Effector memory CD4-positive, alpha-beta T cell (primary cell): ENCODE data around the gene MEGF11.

ENCODE experiments used
- DNase-seq, 3 donors: peaks; one replicate each; pipeline ENCODE4 v3.0.0-alpha.2; 2020
- H3K27ac ChIP-seq: 2 replicates; pipeline ENCODE4 v1.7.0; 2013; ENCODE audit warnings: mild to moderate bottlenecking, low read length, moderate library complexity; ENCODE audit not compliant: insufficient read depth, poor library complexity, severe bottlenecking
- H3K27me3 ChIP-seq: replicated peaks from 2 replicates; pipeline ENCODE4 v1.7.0; 2013; ENCODE audit warnings: mild to moderate bottlenecking, low read length; ENCODE audit not compliant: insufficient read depth, control insufficient read depth, poor library complexity, severe bottlenecking
- H3K36me3 ChIP-seq: 2 replicates; pipeline ENCODE4 v1.7.0; 2013; ENCODE audit warnings: mild to moderate bottlenecking, low read length, moderate library complexity; ENCODE audit not compliant: control insufficient read depth, insufficient read depth
- H3K4me1 ChIP-seq: 2 replicates; pipeline ENCODE4 v1.7.0; 2013; ENCODE audit warnings: low read length, mild to moderate bottlenecking; ENCODE audit not compliant: control insufficient read depth, insufficient read depth, poor library complexity, severe bottlenecking
- H3K4me3 ChIP-seq: 2 replicates; pipeline ENCODE4 v1.7.0; 2013; ENCODE audit warnings: low read length, low read depth, mild to moderate bottlenecking; ENCODE audit not compliant: insufficient read depth, poor library complexity, severe bottlenecking
- H3K9me3 ChIP-seq: 2 replicates; pipeline ENCODE4 v1.7.0; 2013; ENCODE audit warnings: mild to moderate bottlenecking, low read length, moderate library complexity; ENCODE audit not compliant: control insufficient read depth

The MEGF11 gene

DNA sequence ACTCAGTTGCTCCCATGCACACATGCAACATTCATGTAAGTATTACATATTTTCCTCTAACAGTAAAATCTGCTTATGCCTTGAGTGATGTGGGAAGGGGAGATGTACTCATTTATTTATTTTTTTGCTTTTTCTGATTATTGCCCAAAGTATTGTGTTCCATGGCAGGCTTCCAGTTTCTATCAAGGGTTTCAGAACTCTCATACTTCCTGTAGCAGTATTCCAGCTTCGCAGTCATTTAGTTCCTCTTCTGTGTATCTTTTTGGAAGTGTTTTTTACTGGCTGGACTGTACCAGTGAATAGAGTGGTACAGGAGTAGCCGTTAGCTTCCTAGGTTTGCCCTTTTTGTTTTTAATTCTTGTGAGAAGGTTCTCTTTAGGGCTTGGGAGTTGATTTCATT lies 357.3 kb downstream of the MEGF11 start:
- Histone ChIP-seq H3K27me3 (no peaks in the 10 kb centered on the region), H3K4me3 (no peak overlapping the region), H3K27ac (no peak overlapping the region), H3K9me3 (no peaks in the 10 kb centered on the region), H3K4me1 (no peaks in the 10 kb centered on the region), H3K36me3 (peaks cover 3% of the 10 kb centered on the region)
- DNase-seq = no peak

DNA sequence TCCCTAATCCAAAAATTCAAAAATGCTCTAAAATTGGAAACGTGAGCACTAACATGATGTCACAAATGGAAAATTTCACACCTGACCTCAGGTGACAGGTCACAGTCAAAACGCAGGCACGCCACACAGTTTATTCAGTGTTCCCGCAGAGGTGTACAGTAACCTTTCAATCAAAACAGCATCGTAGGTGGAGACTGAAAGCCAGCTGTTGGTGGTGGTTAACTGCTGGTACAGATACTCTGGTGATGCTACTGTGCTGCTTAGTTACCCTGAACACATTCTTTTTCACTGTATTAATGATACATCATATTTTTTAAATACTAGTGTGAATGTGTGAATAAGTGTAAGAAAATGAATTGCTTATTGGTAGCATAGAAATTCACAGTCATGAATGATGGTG lies 360.5 kb downstream of the MEGF11 start:
- no peaks in the 10 kb centered on the region for H3K9me3 ChIP-seq
- no peak for DNase-seq
- H3K27ac ChIP-seq = no peak overlapping the region
- no peaks in the 10 kb centered on the region for H3K27me3 ChIP-seq
- H3K4me1 ChIP-seq = peaks cover 2% of the 10 kb centered on the region
- no peak overlapping the region for H3K4me3 ChIP-seq
- H3K36me3 ChIP-seq = peaks cover 13% of the 10 kb centered on the region

DNA sequence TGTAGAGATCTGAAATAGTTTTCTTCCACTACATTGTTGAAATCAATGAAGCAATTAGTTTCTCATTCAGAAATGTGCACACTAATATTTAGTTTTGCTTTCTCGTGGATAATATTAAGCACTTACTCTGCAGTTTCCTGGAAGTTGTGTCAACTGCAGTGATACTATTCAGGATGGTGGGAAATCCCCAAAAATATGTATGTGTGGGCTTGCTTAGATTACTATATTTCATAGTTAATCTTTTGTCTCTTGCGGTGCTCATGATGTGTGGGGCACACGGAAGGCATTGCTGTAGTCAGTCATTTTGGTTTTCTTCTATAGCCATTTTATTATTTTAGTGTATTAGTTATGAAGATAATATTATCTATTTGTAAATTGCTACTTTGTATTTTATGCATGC lies 364.6 kb downstream of the MEGF11 start:
- Histone ChIP-seq H3K27ac (no peak overlapping the region), H3K36me3 (peaks cover 13% of the 10 kb centered on the region), H3K27me3 (no peaks in the 10 kb centered on the region), H3K4me3 (no peak overlapping the region), H3K9me3 (no peaks in the 10 kb centered on the region), H3K4me1 (peaks cover 12% of the 10 kb centered on the region)
- DNase-seq = no peak

DNA sequence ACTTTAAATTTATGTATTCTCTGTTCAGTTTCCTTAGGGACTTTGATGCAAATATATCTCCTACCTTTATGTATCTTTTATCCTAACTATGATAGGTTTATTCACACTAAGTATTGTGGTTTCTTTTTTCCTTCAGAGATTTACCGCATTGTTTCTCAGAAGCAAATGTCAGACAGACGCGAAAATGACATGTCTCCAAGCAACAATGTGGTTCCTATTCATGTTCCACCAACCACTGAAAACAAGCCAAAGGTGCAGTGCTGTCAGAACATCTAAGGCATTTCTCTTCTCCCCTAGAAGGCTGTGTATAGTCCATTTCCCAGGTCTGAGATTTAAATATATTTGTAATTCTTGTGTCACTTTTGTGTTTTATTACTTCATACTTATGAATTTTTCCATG lies 366.0 kb downstream of the MEGF11 start:
- Histone ChIP-seq H3K9me3 (no peaks in the 10 kb centered on the region), H3K27me3 (no peaks in the 10 kb centered on the region), H3K4me3 (no peak overlapping the region), H3K36me3 (peaks cover 16% of the 10 kb centered on the region), H3K4me1 (peaks cover 12% of the 10 kb centered on the region), H3K27ac (peak overlapping the region; percentile 52)
- no peak for DNase-seq

DNA sequence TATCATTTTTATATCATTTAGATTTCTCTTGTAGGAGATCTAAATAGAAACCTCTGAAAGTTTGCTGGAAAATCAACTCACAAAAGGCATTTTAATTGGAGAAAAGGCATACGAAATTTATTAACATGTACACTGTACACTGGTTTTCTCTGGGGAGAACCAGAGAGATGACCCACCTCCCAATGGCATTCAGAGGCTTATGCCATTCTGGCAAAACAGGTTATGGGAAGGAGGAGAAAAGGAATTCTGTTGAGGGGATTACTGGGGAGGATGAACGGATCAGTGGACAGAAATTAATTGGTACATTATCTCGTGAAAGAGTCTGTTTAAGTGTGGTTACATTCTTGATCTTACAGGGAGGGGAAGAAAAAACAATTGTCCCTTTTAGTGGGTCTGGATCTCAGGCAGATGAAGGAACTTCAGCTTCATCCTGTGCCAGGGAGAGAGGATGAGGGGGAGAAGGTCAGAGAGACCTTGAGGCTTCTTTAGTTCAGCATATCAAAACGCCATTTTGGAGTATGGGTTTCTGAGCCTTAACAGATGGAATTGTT lies 367.8 kb downstream of the MEGF11 start:
- H3K27ac ChIP-seq = no peak overlapping the region

DNA sequence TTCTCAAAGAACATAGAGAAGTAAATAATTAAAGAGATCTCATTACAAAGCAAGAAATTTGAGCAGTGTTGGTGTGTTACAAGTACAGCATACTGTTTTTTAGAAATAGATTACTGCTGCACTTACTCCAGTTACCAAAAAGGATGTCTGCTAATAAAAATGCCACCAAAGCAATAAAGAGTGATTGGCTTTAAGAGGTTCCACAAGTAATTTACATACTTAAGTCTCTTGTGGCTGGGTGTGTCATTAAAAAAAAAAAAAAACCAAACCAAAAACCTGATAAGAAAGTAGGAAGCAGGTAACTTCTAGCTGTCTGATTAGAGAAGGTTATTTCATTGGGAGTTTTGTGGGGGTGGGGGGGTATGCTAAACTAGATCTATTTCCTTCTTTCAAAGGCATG lies 369.0 kb downstream of the MEGF11 start:
- Histone ChIP-seq H3K4me1 (peaks cover 19% of the 10 kb centered on the region), H3K27ac (peak overlapping the region; percentile 21), H3K9me3 (no peaks in the 10 kb centered on the region), H3K36me3 (peaks cover 24% of the 10 kb centered on the region), H3K4me3 (no peak overlapping the region), H3K27me3 (no peaks in the 10 kb centered on the region)
- DNase-seq = no peak

More for the DNA sequence above, 367.8 kb downstream of the MEGF11 start:
- no peak overlapping the region for H3K4me3 ChIP-seq
- DNase-seq = no peak
- peaks cover 21% of the 10 kb centered on the region for H3K36me3 ChIP-seq
- H3K9me3 ChIP-seq = no peaks in the 10 kb centered on the region
- H3K27me3 ChIP-seq = no peaks in the 10 kb centered on the region
- peaks cover 19% of the 10 kb centered on the region for H3K4me1 ChIP-seq

DNA sequence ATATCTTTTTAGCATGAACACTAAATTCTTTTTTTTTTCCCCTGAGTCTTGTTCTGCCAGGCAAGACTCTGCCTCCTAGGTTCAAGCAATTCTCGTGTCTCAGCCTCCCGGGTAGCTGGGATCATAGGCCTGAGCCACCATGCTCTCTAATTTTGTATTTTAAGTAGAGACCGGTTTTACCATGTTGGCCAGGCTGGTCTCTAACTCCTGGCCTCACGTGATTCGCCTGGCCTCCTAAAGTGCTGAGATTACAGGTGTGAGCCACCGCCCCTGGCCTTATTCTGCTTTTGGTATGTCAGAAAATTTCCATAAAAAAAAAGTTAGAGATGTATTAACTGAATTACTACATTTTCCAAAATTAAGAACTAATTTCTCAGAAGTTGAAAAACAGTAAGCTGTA lies 370.0 kb downstream of the MEGF11 start:
- Histone ChIP-seq H3K27ac (no peak overlapping the region), H3K36me3 (peaks cover 30% of the 10 kb centered on the region), H3K27me3 (no peaks in the 10 kb centered on the region), H3K4me3 (no peak overlapping the region), H3K9me3 (no peaks in the 10 kb centered on the region), H3K4me1 (peaks cover 19% of the 10 kb centered on the region)
- DNase-seq = no peak

DNA sequence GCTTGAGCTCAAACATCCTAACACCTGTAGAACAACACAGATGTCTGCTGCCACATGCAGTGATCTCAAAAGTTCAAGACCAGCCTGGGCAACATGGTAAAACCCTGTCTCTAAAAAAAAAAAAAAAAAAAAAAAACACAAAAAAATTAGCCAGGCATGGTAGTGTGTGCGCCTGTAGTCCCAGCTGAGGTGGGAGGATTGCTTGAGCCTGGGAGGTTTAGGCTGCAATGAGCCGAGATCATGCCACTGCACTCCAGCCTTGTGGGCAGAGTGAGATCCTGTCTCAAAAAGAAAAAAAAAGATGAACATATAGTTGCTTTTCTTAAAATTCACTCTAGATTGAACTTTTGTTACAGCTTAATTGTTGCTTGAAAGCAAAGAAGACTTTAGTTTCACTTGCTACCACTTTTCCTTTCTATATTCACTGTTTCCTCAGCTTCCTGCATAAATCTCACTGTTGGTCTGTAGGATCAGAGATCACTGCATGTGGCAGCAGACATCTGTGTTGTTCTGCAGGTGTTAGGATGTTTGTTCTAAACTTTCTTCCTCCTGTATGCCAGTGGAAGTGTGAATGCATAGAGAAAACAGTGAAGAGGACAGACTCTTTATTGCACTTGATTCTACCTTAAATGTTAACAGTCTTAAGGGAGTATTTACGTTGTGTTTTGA lies 371.6 kb downstream of the MEGF11 start:
- Histone ChIP-seq H3K9me3 (no peaks in the 10 kb centered on the region), H3K4me1 (peaks cover 6% of the 10 kb centered on the region), H3K4me3 (peak overlapping the region; percentile 2), H3K36me3 (peaks cover 41% of the 10 kb centered on the region), H3K27ac (no peak overlapping the region), H3K27me3 (no peaks in the 10 kb centered on the region)
- no peak for DNase-seq

DNA sequence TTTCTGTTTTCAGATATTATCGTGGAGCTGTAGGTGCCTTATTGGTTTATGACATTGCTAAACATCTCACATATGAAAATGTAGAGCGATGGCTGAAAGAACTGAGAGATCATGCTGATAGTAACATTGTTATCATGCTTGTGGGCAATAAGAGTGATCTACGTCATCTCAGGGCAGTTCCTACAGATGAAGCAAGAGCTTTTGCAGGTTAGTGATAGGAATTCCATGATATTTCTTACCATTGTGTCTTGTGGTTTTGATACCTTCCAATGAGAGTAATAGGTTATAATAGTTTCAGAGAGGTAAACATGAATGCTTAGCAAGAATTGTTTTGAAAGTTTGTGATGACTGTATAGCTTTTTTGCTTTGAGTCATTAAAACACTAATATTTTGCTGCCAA lies 375.8 kb downstream of the MEGF11 start:
- no peaks in the 10 kb centered on the region for H3K27me3 ChIP-seq
- H3K27ac ChIP-seq = no peak overlapping the region
- no peaks in the 10 kb centered on the region for H3K9me3 ChIP-seq
- H3K4me1 ChIP-seq = peaks cover 6% of the 10 kb centered on the region
- H3K4me3 ChIP-seq = no peak overlapping the region
- no peak for DNase-seq
- peaks cover 38% of the 10 kb centered on the region for H3K36me3 ChIP-seq

DNA sequence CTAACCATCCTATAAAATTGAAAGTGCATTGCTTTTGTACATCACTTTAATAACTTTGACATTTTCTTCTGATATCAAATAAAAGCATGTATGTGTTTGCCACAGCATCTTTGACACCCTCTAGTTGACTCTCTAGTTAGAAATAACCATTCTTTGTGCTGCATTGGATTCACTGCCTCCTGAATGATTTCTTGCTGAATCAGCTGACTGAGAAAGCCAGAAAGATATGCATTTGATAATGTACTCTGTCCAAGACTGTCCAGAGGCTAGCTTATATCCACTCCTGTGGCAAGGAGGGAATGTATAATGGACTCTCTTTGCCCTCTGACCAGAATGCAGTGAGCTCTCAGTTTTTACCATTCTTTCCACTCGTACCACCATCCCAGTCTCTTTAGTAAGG lies 378.1 kb downstream of the MEGF11 start:
- H3K9me3 ChIP-seq = no peaks in the 10 kb centered on the region
- no peaks in the 10 kb centered on the region for H3K4me1 ChIP-seq

More for the DNA sequence above, 378.1 kb downstream of the MEGF11 start:
- DNase-seq = no peak
- Histone ChIP-seq H3K27me3 (no peaks in the 10 kb centered on the region), H3K27ac (no peak overlapping the region), H3K4me3 (no peak overlapping the region), H3K36me3 (peaks cover 25% of the 10 kb centered on the region)
